ENCODE measurements around the gene FHAD1. TPM values are rescaled to one million over a fixed set of nuclear protein-coding genes. Genes with fewer than 3 reads are reported as not detected.

Gene FHAD1
- total RNA-seq, 1 experiment from 2014 or later, result 1.9 TPM

DNA sequence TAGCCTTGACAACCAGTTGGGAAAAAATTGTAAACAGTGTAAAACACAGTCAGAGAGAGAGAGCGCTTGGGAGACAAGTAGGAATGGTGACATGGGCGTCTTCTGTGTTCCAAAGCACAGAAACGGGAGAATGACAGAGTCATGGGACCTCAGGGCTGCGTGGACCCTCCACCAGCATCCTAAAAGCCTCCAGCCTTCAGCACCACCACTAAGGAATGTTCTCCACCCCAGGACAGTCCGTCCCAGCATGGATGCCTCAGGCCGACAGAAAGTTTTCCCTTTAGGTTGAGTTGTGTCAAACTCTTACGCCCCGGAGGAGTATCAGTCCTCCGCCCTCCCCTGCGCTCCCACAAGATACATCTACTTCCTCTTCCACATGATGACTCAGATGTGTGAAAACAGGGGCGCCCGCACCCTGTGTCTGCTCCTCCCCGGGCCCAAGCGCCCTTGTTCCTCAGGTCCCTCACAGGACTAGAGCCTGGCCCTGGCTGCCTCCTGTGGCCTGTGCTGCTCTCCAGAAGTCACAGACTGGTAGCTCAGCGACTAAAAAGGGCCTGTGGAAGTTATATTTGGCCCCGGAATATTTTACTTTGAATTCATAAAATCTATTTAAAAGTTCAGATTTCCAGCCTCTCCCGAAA is 98.8 kb downstream of the FHAD1 start:
- peaks cover 11 to 15% of the 10 kb centered on the region in 2 experiments; a peak in 3 of 4 replicates for H3K4me1 Mint-ChIP-seq
- TF ChIP-seq, protein P1, sequence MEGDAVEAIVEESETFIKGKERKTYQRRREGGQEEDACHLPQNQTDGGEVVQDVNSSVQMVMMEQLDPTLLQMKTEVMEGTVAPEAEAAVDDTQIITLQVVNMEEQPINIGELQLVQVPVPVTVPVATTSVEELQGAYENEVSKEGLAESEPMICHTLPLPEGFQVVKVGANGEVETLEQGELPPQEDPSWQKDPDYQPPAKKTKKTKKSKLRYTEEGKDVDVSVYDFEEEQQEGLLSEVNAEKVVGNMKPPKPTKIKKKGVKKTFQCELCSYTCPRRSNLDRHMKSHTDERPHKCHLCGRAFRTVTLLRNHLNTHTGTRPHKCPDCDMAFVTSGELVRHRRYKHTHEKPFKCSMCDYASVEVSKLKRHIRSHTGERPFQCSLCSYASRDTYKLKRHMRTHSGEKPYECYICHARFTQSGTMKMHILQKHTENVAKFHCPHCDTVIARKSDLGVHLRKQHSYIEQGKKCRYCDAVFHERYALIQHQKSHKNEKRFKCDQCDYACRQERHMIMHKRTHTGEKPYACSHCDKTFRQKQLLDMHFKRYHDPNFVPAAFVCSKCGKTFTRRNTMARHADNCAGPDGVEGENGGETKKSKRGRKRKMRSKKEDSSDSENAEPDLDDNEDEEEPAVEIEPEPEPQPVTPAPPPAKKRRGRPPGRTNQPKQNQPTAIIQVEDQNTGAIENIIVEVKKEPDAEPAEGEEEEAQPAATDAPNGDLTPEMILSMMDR (conservative IDR thresholded peaks at IDR 0.05), result no peak
- DNase-seq, result no peak
- no peak overlapping the region for H3K9ac ChIP-seq (ENCODE audit: extremely low read depth, insufficient read length, low read length)
- no CpG with 5 or more reads among the region's 17 CpGs for WGBS (ENCODE audit: extremely low coverage, insufficient read length, low lambda C conversion rate)
- no peak overlapping the region for H3K4me2 ChIP-seq (ENCODE audit: insufficient read depth, insufficient read length, low read length)
- H3K56ac ChIP-seq (ENCODE audit: insufficient read length, low read depth, low read length), result no peak overlapping the region
- H3T11ph ChIP-seq (ENCODE audit: low read length), result no peak overlapping the region
- no peaks in the 10 kb centered on the region for H3K9me3 ChIP-seq (ENCODE audit: control insufficient read depth, low read depth, low read length)
- no peaks in the 10 kb centered on the region for H4K20me1 ChIP-seq (ENCODE audit: control insufficient read depth, insufficient read depth, insufficient read length)
- H2BK20ac ChIP-seq (ENCODE audit: low read depth, low read length, poor library complexity, severe bottlenecking), result no peak overlapping the region
- H3K18ac ChIP-seq (ENCODE audit: insufficient read length, low read depth, low read length), result no peak overlapping the region
- no peak overlapping the region for H4K8ac ChIP-seq (replicated peaks; ENCODE audit: insufficient read length, low read depth, low read length)
- H3K23me2 ChIP-seq (ENCODE audit: insufficient read length, low read depth, low read length, poor library complexity, severe bottlenecking), result no peaks in the 10 kb centered on the region
- H2BK12ac ChIP-seq (ENCODE audit: insufficient read length, low read depth, low read length), result no peak overlapping the region
- no peaks in the 10 kb centered on the region for H3K79me2 ChIP-seq (ENCODE audit: insufficient read depth, low read length)
- H3K79me1 ChIP-seq (ENCODE audit: insufficient read depth, low read depth, low read length, poor library complexity, severe bottlenecking), result no peaks in the 10 kb centered on the region
- no peak overlapping the region for H3K4me3 Mint-ChIP-seq
- no peaks in the 10 kb centered on the region for H3K27me3 ChIP-seq (ENCODE audit: insufficient read depth, low read length)
- no peaks in the 10 kb centered on the region for H3K9me3 Mint-ChIP-seq
- no peak overlapping the region for H3K27ac ChIP-seq (ENCODE audit: insufficient read length, low read depth, low read length)
- H2BK5ac ChIP-seq (ENCODE audit: insufficient read length, low read length), result no peak overlapping the region
- no peak overlapping the region for H3K23ac ChIP-seq (ENCODE audit: insufficient read length, low read depth, low read length)
- H3K27me3 Mint-ChIP-seq (ENCODE audit: low read depth), result peaks cover 22% of the 10 kb centered on the region
- no peaks in the 10 kb centered on the region for H3K36me3 Mint-ChIP-seq (ENCODE audit: insufficient read depth in 1 of 3, low read depth in 3 of 3)
- H3K27ac Mint-ChIP-seq, result no peak overlapping the region
- no peak overlapping the region for H3K4ac ChIP-seq (ENCODE audit: low read depth, low read length)
- H2AK5ac ChIP-seq (ENCODE audit: insufficient read length, low read length), result no peak overlapping the region
- H4K91ac ChIP-seq (ENCODE audit: insufficient read length, low read depth, low read length), result no peak overlapping the region
- no peak overlapping the region for H4K5ac ChIP-seq (ENCODE audit: insufficient read length, low read depth, low read length)
- no peaks in the 10 kb centered on the region for H3K4me1 ChIP-seq (ENCODE audit: insufficient read depth, low read length)
- H2AFZ ChIP-seq (ENCODE audit: low read length), result no peak overlapping the region
- H2BK15ac ChIP-seq (ENCODE audit: low read depth, low read length), result no peak overlapping the region
- no peak overlapping the region for H3K14ac ChIP-seq (ENCODE audit: insufficient read depth, low read length)
- H2BK120ac ChIP-seq (ENCODE audit: low read depth, low read length, poor library complexity, severe bottlenecking), result no peak overlapping the region
